Suprapubic skin (tissue), 3 donors: ENCODE data around the gene TLR10.

Experiments
- CTCF ChIP-seq, 2 donors: fragments of 200-600 bp in 1 of 2; fragments of 450-650 bp in 1 of 2; sonication (generic) in 1 of 2; IDR thresholded peaks; one replicate each; pipeline ENCODE4 v1.5.1; 2016 to 2019; ENCODE audit warnings: antibody characterized with exemption in 2 of 2, mild to moderate bottlenecking in 1 of 2, moderate library complexity in 1 of 2
- POLR2AphosphoS5 ChIP-seq, 3 donors: sonication (generic); formaldehyde crosslinking; IDR thresholded peaks; one replicate each; pipeline ENCODE4 v1.6.1; 2017; ENCODE audit warnings: antibody characterized with exemption in 3 of 3

GRCh38 chr4:38819569-38819968 is 36.8 kb upstream of the TLR10 start:
- TF ChIP-seq CTCF (IDR thresholded peaks at IDR 0.05), result no peak
- no peak for TF ChIP-seq POLR2AphosphoS5 (IDR thresholded peaks at IDR 0.05)
